CD4-positive, CD25-positive, alpha-beta regulatory T cell (primary cell): Measurements from ENCODE around the gene SYNE1. TPM values are rescaled to one million over a fixed set of nuclear protein-coding genes. Genes with fewer than 3 reads are reported as not detected.

Experiments
- ATAC-seq, 2 donors: fragments of 150-1000 bp; cut with Tn5 transposase; one replicate each; pipeline ENCODE4 v1.10.0; 2021; ENCODE audit warnings: low read depth in 2 of 2, moderate number of reproducible peaks in 2 of 2, moderate library complexity in 1 of 2
- DNase-seq, 3 donors: peaks; one replicate each; pipeline versions ENCODE4 v3.0.0 to v3.0.0-alpha.2; 2012 to 2022; ENCODE audit warnings: mixed read lengths in 1 of 3
- H3K27ac ChIP-seq: one replicate; pipeline ENCODE4 v1.7.0; 2013; ENCODE audit warnings: mild to moderate bottlenecking, low read length; ENCODE audit not compliant: insufficient read depth, poor library complexity, severe bottlenecking
- H3K27me3 ChIP-seq: one replicate; pipeline ENCODE4 v1.7.0; 2013; ENCODE audit warnings: low read length; ENCODE audit not compliant: control insufficient read depth, insufficient read depth
- H3K36me3 ChIP-seq: one replicate; pipeline ENCODE4 v1.7.0; 2013; ENCODE audit warnings: mild to moderate bottlenecking, low read length, moderate library complexity; ENCODE audit not compliant: control insufficient read depth, insufficient read depth
- H3K4me1 ChIP-seq: 2 replicates; pipeline ENCODE4 v1.7.0; 2013; ENCODE audit warnings: mild to moderate bottlenecking, low read length; ENCODE audit not compliant: insufficient read depth, control insufficient read depth, poor library complexity, severe bottlenecking
- H3K4me3 ChIP-seq: one replicate; pipeline ENCODE4 v1.7.0; 2013; ENCODE audit warnings: low read depth, mild to moderate bottlenecking, low read length, moderate library complexity
- H3K9me3 ChIP-seq, 2 experiments: 1 replicate in 1 of 2; 2 replicates in 1 of 2; pipeline ENCODE4 v1.7.0; 2013; ENCODE audit warnings: low read length in 2 of 2, mild to moderate bottlenecking in 1 of 2, moderate library complexity in 1 of 2; ENCODE audit not compliant: control insufficient read depth in 2 of 2
- H3K27ac Mint-ChIP-seq, 3 donors: one replicate each; pipeline ENCODE4 v1.8.0; 2020 to 2022; ENCODE audit warnings: mild to moderate bottlenecking in 3 of 3, mixed read lengths in 3 of 3, moderate library complexity in 2 of 3
- H3K27me3 Mint-ChIP-seq: one replicate; pipeline ENCODE4 v1.8.0; 2022; ENCODE audit warnings: mild to moderate bottlenecking, mixed read lengths
- H3K36me3 Mint-ChIP-seq: one replicate; pipeline ENCODE4 v1.8.0; 2020; ENCODE audit warnings: mixed read lengths
- H3K4me1 Mint-ChIP-seq, 4 donors: one replicate each; pipeline ENCODE4 v1.8.0; 2020 to 2022; ENCODE audit warnings: mixed read lengths in 4 of 4, mild to moderate bottlenecking in 1 of 4
- H3K4me3 Mint-ChIP-seq, 4 donors: one replicate each; pipeline ENCODE4 v1.8.0; 2020 to 2022; ENCODE audit warnings: mild to moderate bottlenecking in 4 of 4, mixed read lengths in 4 of 4, moderate library complexity in 3 of 4
- H3K9me3 Mint-ChIP-seq, 7 donors: one replicate each; pipeline ENCODE4 v1.8.0; 2020 to 2022; ENCODE audit warnings: mixed read lengths in 7 of 7, mild to moderate bottlenecking in 3 of 7, moderate library complexity in 2 of 7
- polyA plus RNA-seq, 4 donors: library from polyadenylated mRNA; unstranded; fragments of 300-500 nt; fragmentation: Illumina TruSeq; gene quantifications; one replicate each; pipeline ENCODE4 v1.2.3, GENCODE V29; 2021
- total RNA-seq: library from RNA; stranded (reverse); gene quantifications from one replicate; pipeline ENCODE4 v1.2.3, GENCODE V29; 2022

SYNE1 gene
- total and polyA plus RNA-seq, 5 donors from 2014 or later, result 48.1 to 166 (median 57.3) TPM

- Histone ChIP-seq H3K9me3 (no peaks in the 10 kb centered on the region), H3K27ac (no peak overlapping the region), H3K36me3 (no peaks in the 10 kb centered on the region), H3K4me1 (no peaks in the 10 kb centered on the region), H3K27me3 (peaks cover 8% of the 10 kb centered on the region), H3K4me3 (no peak overlapping the region)
- H3K4me3 Mint-ChIP-seq, result no peak overlapping the region
- H3K9me3 Mint-ChIP-seq, result no peaks in the 10 kb centered on the region
- H3K27me3 Mint-ChIP-seq, result peaks cover 19% of the 10 kb centered on the region
- no peak for DNase-seq
- no peak for ATAC-seq
- no peak overlapping the region for H3K27ac Mint-ChIP-seq
- H3K4me1 Mint-ChIP-seq, result peaks cover 0 to 5% (median under 1%) of the 10 kb centered on the region in 4 donors
- peaks cover 5% of the 10 kb centered on the region for H3K36me3 Mint-ChIP-seq
These were observed 318.9 kb downstream of the SYNE1 start for GRCh38 chr6:152318278-152318677.

GRCh38 chr6:152316024-152316423 is 321.1 kb downstream of the SYNE1 start:
- Mint-ChIP-seq H3K27ac (no peak overlapping the region), H3K36me3 (peaks cover 5% of the 10 kb centered on the region), H3K4me3 (no peak overlapping the region), H3K9me3 (no peaks in the 10 kb centered on the region), H3K4me1 (peaks cover under 1 to 10% (median 5%) of the 10 kb centered on the region in 4 donors), H3K27me3 (peaks cover 20% of the 10 kb centered on the region)
- no peak overlapping the region for H3K4me3 ChIP-seq
- H3K9me3 ChIP-seq, result no peaks in the 10 kb centered on the region
- no peaks in the 10 kb centered on the region for H3K36me3 ChIP-seq
- H3K27ac ChIP-seq, result no peak overlapping the region
- H3K4me1 ChIP-seq, result no peaks in the 10 kb centered on the region
- ATAC-seq, result no peak
- H3K27me3 ChIP-seq, result peaks cover 4% of the 10 kb centered on the region
- DNase-seq, result no peak

- Histone ChIP-seq H3K27ac (no peak overlapping the region), H3K27me3 (peaks cover 4% of the 10 kb centered on the region), H3K4me3 (no peak overlapping the region), H3K9me3 (no peaks in the 10 kb centered on the region), H3K4me1 (peaks cover 12% of the 10 kb centered on the region), H3K36me3 (no peaks in the 10 kb centered on the region)
- no peaks in the 10 kb centered on the region for H3K9me3 Mint-ChIP-seq
- peaks cover 5% of the 10 kb centered on the region for H3K36me3 Mint-ChIP-seq
- DNase-seq (no peak), ATAC-seq (no peak)
- no peak overlapping the region for H3K4me3 Mint-ChIP-seq
- H3K27ac Mint-ChIP-seq, result no peak overlapping the region
- H3K27me3 Mint-ChIP-seq, result peaks cover 14% of the 10 kb centered on the region
- peaks cover 13 to 20% (median 15%) of the 10 kb centered on the region in 4 donors for H3K4me1 Mint-ChIP-seq
These were observed 322.7 kb downstream of the SYNE1 start for GRCh38 chr6:152314483-152314832.

- Mint-ChIP-seq H3K36me3 (peaks cover 5% of the 10 kb centered on the region), H3K9me3 (no peaks in the 10 kb centered on the region), H3K4me3 (no peak overlapping the region), H3K27me3 (peaks cover 12% of the 10 kb centered on the region), H3K4me1 (peaks cover 14 to 26% (median 18%) of the 10 kb centered on the region in 4 donors), H3K27ac (no peak overlapping the region)
- no peak for DNase-seq
- Histone ChIP-seq H3K4me1 (peaks cover 14% of the 10 kb centered on the region), H3K4me3 (no peak overlapping the region), H3K27ac (no peak overlapping the region), H3K36me3 (no peaks in the 10 kb centered on the region), H3K9me3 (no peaks in the 10 kb centered on the region), H3K27me3 (peaks cover under 1% of the 10 kb centered on the region)
- no peak for ATAC-seq
These were observed 323.4 kb downstream of the SYNE1 start for GRCh38 chr6:152313542-152314482.

- no peak for DNase-seq
- Mint-ChIP-seq H3K27ac (no peak overlapping the region), H3K4me3 (no peak overlapping the region), H3K4me1 (peaks cover 18 to 34% (median 24%) of the 10 kb centered on the region in 4 donors), H3K36me3 (peaks cover 5% of the 10 kb centered on the region), H3K27me3 (peaks cover 8% of the 10 kb centered on the region), H3K9me3 (no peaks in the 10 kb centered on the region)
- H3K27ac ChIP-seq, result no peak overlapping the region
- no peak for ATAC-seq
- peaks cover 14% of the 10 kb centered on the region for H3K4me1 ChIP-seq
- H3K27me3 ChIP-seq, result no peaks in the 10 kb centered on the region
- no peaks in the 10 kb centered on the region for H3K36me3 ChIP-seq
- H3K9me3 ChIP-seq, result no peaks in the 10 kb centered on the region
- H3K4me3 ChIP-seq, result no peak overlapping the region
These were observed 324.7 kb downstream of the SYNE1 start for GRCh38 chr6:152312434-152312833.

- Histone ChIP-seq H3K4me1 (peaks cover 14% of the 10 kb centered on the region), H3K4me3 (peak overlapping the region; percentile 27), H3K27ac (no peak overlapping the region), H3K36me3 (no peaks in the 10 kb centered on the region), H3K27me3 (no peaks in the 10 kb centered on the region), H3K9me3 (no peaks in the 10 kb centered on the region)
- Mint-ChIP-seq H3K27me3 (peaks cover 4% of the 10 kb centered on the region), H3K27ac (peak overlapping the region; percentile 62 to 86 (median 84)), H3K4me1 (peaks cover 18 to 29% (median 23%) of the 10 kb centered on the region in 4 donors), H3K36me3 (peaks cover 5% of the 10 kb centered on the region), H3K9me3 (no peaks in the 10 kb centered on the region), H3K4me3 (peak overlapping the region; percentile 51 to 89 (median 64))
- DNase-seq (peak in 2 of 3 donors; percentile 29 to 51), ATAC-seq (no peak)
These were observed 326.7 kb downstream of the SYNE1 start for GRCh38 chr6:152310371-152310954.

GRCh38 chr6:152309648-152310047 is 327.5 kb downstream of the SYNE1 start:
- peaks cover 4% of the 10 kb centered on the region for H3K27me3 Mint-ChIP-seq
- no peak overlapping the region for H3K27ac Mint-ChIP-seq

More at GRCh38 chr6:152309648-152310047, 327.5 kb downstream of the SYNE1 start:
- ATAC-seq (peak; percentile 99), DNase-seq (peak; percentile 22 to 87 (median 63))
- Histone ChIP-seq H3K4me3 (no peak overlapping the region), H3K27ac (no peak overlapping the region), H3K27me3 (no peaks in the 10 kb centered on the region), H3K9me3 (no peaks in the 10 kb centered on the region), H3K4me1 (peaks cover 14% of the 10 kb centered on the region), H3K36me3 (no peaks in the 10 kb centered on the region)
- Mint-ChIP-seq H3K36me3 (peaks cover 5% of the 10 kb centered on the region), H3K4me3 (peak overlapping the region in 2 of 4 donors; percentile 23 to 43), H3K9me3 (no peaks in the 10 kb centered on the region), H3K4me1 (peaks cover 18 to 29% (median 23%) of the 10 kb centered on the region in 4 donors)
